GM19193 (cell line): ENCODE measurements around the gene NDUFAF2.

Experiments used
- POLR2A ChIP-seq: IDR thresholded peaks from 4 replicates; pipeline ENCODE4 v1.6.1; 2011; ENCODE audit not compliant: insufficient read depth, insufficient read length; ENCODE audit errors: extremely low read depth

Gene NDUFAF2

GRCh38 chr5:61055434-61056006 lies 110.5 kb downstream of the NDUFAF2 start:
- no peak for TF ChIP-seq POLR2A

GRCh38 chr5:61059499-61059898 lies 114.5 kb downstream of the NDUFAF2 start:
- no peak for TF ChIP-seq POLR2A

GRCh38 chr5:61069150-61069549 lies 124.1 kb downstream of the NDUFAF2 start:
- no peak for TF ChIP-seq POLR2A

GRCh38 chr5:61071526-61071925 lies 126.5 kb downstream of the NDUFAF2 start:
- TF ChIP-seq POLR2A: no peak

GRCh38 chr5:61076626-61077025 lies 131.6 kb downstream of the NDUFAF2 start:
- TF ChIP-seq POLR2A: no peak

- no peak for TF ChIP-seq POLR2A
Observed at GRCh38 chr5:61081741-61082140, 136.7 kb downstream of the NDUFAF2 start.

GRCh38 chr5:61082516-61083280 lies 137.7 kb downstream of the NDUFAF2 start:
- no peak for TF ChIP-seq POLR2A

- no peak for TF ChIP-seq POLR2A
Observed at GRCh38 chr5:61084658-61085057, 139.7 kb downstream of the NDUFAF2 start.

- TF ChIP-seq POLR2A: no peak
Observed at GRCh38 chr5:61085885-61086284, 140.9 kb downstream of the NDUFAF2 start.

GRCh38 chr5:61087921-61088320 lies 142.9 kb downstream of the NDUFAF2 start:
- no peak for TF ChIP-seq POLR2A

- no peak for TF ChIP-seq POLR2A
Observed at GRCh38 chr5:61089351-61089750, 144.3 kb downstream of the NDUFAF2 start.

- TF ChIP-seq POLR2A: no peak
Observed at GRCh38 chr5:61097465-61097864, 152.5 kb downstream of the NDUFAF2 start.

- TF ChIP-seq POLR2A: no peak
Observed at GRCh38 chr5:61098251-61098995, 153.4 kb downstream of the NDUFAF2 start.

- no peak for TF ChIP-seq POLR2A
Observed at GRCh38 chr5:61100437-61100836, 155.4 kb downstream of the NDUFAF2 start.

GRCh38 chr5:61114441-61114840 lies 169.4 kb downstream of the NDUFAF2 start:
- no peak for TF ChIP-seq POLR2A

- TF ChIP-seq POLR2A: no peak
Observed at GRCh38 chr5:61115968-61116367, 171.0 kb downstream of the NDUFAF2 start.
